SU-DHL-6 (cell line): ENCODE measurements around the gene POLR2E.

ENCODE experiments used
- H2AFZ ChIP-seq: fragments of 200-600 bp; sonication (generic); 2 replicates; pipeline ENCODE4 v1.6.1; 2014; ENCODE audit warnings: low read depth, mild to moderate bottlenecking, moderate library complexity, mixed read lengths, antibody characterized with exemption, low read length; ENCODE audit not compliant: severe bottlenecking
- H3F3A ChIP-seq: fragments of 200-600 bp; shearing (Covaris generic); 2 replicates; pipeline ENCODE4 v1.6.0; 2016; ENCODE audit warnings: antibody characterized with exemption, mild to moderate bottlenecking; ENCODE audit not compliant: insufficient read depth
- H3K27ac ChIP-seq: fragments of 200-600 bp; sonication (generic); 2 replicates; pipeline ENCODE4 v1.5.1; 2016; ENCODE audit warnings: low read depth, mild to moderate bottlenecking, low read length, moderate library complexity, mixed read lengths
- H3K27me3 ChIP-seq: fragments of 200-600 bp; sonication (generic), shearing (Covaris generic); 2 replicates; pipeline ENCODE4 v1.6.0; 2014; ENCODE audit warnings: mild to moderate bottlenecking, low read length
- H3K36me3 ChIP-seq: fragments of 200-600 bp; sonication (generic); 2 replicates; pipeline ENCODE4 v1.6.1; 2014; ENCODE audit warnings: mild to moderate bottlenecking, low read length, mixed read lengths
- H3K4me2 ChIP-seq: fragments of 300-600, 200-600 bp; shearing (Covaris generic), sonication (generic); 2 replicates; pipeline ENCODE4 v1.6.0; 2014; ENCODE audit warnings: low read length, low read depth, mild to moderate bottlenecking; ENCODE audit not compliant: poor library complexity, severe bottlenecking
- H3K4me3 ChIP-seq: fragments of 200-600 bp; sonication (generic); 2 replicates; pipeline ENCODE4 v1.5.1; 2014; ENCODE audit warnings: antibody characterized with exemption, low read length, mild to moderate bottlenecking, mixed read lengths; ENCODE audit not compliant: insufficient read depth, poor library complexity, severe bottlenecking
- H3K79me2 ChIP-seq: fragments of 200-600 bp; sonication (generic); 2 replicates; pipeline ENCODE4 v1.6.1; 2014; ENCODE audit warnings: mild to moderate bottlenecking, low read length, moderate library complexity; ENCODE audit not compliant: insufficient read depth
- H3K9ac ChIP-seq: fragments of 200-600 bp; sonication (generic); 2 replicates; pipeline ENCODE4 v1.7.0; 2014; ENCODE audit warnings: mild to moderate bottlenecking, low read length
- H3K9me2 ChIP-seq: fragments of 200-600 bp; sonication (generic); replicated peaks from 2 replicates; pipeline ENCODE4 v1.6.1; 2014; ENCODE audit warnings: low read length; ENCODE audit not compliant: insufficient read depth
- H3K9me3 ChIP-seq: fragments of 200-600 bp; sonication (generic); 2 replicates; pipeline ENCODE4 v1.6.1; 2014; ENCODE audit warnings: low read length, mixed read lengths; ENCODE audit not compliant: insufficient read depth
- H4K20me1 ChIP-seq: fragments of 200-600 bp; sonication (generic); 2 replicates; pipeline ENCODE4 v1.6.1; 2014; ENCODE audit warnings: low read depth, mild to moderate bottlenecking, antibody characterized with exemption, low read length, moderate library complexity, mixed read lengths
- CTCF ChIP-seq: fragments of 200-600 bp; sonication (generic); IDR thresholded peaks from one replicate; pipeline ENCODE4 v1.5.1; 2017; ENCODE audit warnings: antibody characterized with exemption, mild to moderate bottlenecking, low read length, moderate library complexity; ENCODE audit not compliant: insufficient read depth, poor library complexity, severe bottlenecking
- EZH2phosphoT487 ChIP-seq: fragments of 200-600 bp; sonication (generic), shearing (Covaris generic); conservative IDR thresholded peaks from 2 replicates; pipeline ENCODE4 v1.6.1; 2018; ENCODE audit warnings: mild to moderate bottlenecking, antibody characterized with exemption, low read length, moderate library complexity, mixed read lengths

The POLR2E gene

GRCh38 chr19:1110809-1111640, 15.8 kb upstream of the POLR2E start:
- no peaks in the 10 kb centered on the region for H4K20me1 ChIP-seq
- H3K79me2 ChIP-seq, result no peaks in the 10 kb centered on the region
- H3K9me2 ChIP-seq, result no peaks in the 10 kb centered on the region
- no peaks in the 10 kb centered on the region for H3K27me3 ChIP-seq
- no peaks in the 10 kb centered on the region; the same call in 1 of the 2 replicates for H3F3A ChIP-seq
- TF ChIP-seq CTCF (no peak), EZH2phosphoT487 (no peak)
- H3K36me3 ChIP-seq, result no peaks in the 10 kb centered on the region
- no peak overlapping the region for H2AFZ ChIP-seq
- no peak overlapping the region for H3K9ac ChIP-seq
- H3K4me2 ChIP-seq, result no peak overlapping the region
- H3K9me3 ChIP-seq, result no peaks in the 10 kb centered on the region
- no peak overlapping the region for H3K27ac ChIP-seq
- H3K4me3 ChIP-seq, result no peak overlapping the region

GRCh38 chr19:1109697-1110671, 14.8 kb upstream of the POLR2E start:
- Histone ChIP-seq H3K4me3 (no peak overlapping the region), H3K9me2 (no peaks in the 10 kb centered on the region), H3K79me2 (no peaks in the 10 kb centered on the region), H3F3A (no peaks in the 10 kb centered on the region; the same call in 1 of the 2 replicates), H3K4me2 (no peak overlapping the region), H3K27me3 (no peaks in the 10 kb centered on the region), H2AFZ (no peak overlapping the region), H3K9ac (no peak overlapping the region), H3K36me3 (no peaks in the 10 kb centered on the region), H4K20me1 (no peaks in the 10 kb centered on the region), H3K9me3 (no peaks in the 10 kb centered on the region), H3K27ac (no peak overlapping the region)
- TF ChIP-seq EZH2phosphoT487 (no peak), CTCF (no peak)

- H3K9me3 ChIP-seq, result no peaks in the 10 kb centered on the region
- H3K9me2 ChIP-seq, result no peaks in the 10 kb centered on the region
- H3K9ac ChIP-seq, result no peak overlapping the region
- H4K20me1 ChIP-seq, result no peaks in the 10 kb centered on the region
- H3K27ac ChIP-seq, result no peak overlapping the region
- H2AFZ ChIP-seq, result no peak overlapping the region
- no peaks in the 10 kb centered on the region for H3K79me2 ChIP-seq
- H3K27me3 ChIP-seq, result no peaks in the 10 kb centered on the region
- no peak overlapping the region for H3K4me3 ChIP-seq
- no peak for TF ChIP-seq EZH2phosphoT487
- TF ChIP-seq CTCF, result no peak
- H3F3A ChIP-seq, result no peaks in the 10 kb centered on the region; the same call in 1 of the 2 replicates
- no peaks in the 10 kb centered on the region for H3K36me3 ChIP-seq
- no peak overlapping the region for H3K4me2 ChIP-seq
Measured at GRCh38 chr19:1109032-1109551, 13.9 kb upstream of the POLR2E start.
